ENCODE results near the gene STON1. TPM values are rescaled to one million over a fixed set of nuclear protein-coding genes. Genes with fewer than 3 reads are reported as not detected.

STON1 gene
- total and polyA plus RNA-seq, 3 donors from 2014 or later, result 3.8 to 5.7 (median 5.1) TPM

DNA sequence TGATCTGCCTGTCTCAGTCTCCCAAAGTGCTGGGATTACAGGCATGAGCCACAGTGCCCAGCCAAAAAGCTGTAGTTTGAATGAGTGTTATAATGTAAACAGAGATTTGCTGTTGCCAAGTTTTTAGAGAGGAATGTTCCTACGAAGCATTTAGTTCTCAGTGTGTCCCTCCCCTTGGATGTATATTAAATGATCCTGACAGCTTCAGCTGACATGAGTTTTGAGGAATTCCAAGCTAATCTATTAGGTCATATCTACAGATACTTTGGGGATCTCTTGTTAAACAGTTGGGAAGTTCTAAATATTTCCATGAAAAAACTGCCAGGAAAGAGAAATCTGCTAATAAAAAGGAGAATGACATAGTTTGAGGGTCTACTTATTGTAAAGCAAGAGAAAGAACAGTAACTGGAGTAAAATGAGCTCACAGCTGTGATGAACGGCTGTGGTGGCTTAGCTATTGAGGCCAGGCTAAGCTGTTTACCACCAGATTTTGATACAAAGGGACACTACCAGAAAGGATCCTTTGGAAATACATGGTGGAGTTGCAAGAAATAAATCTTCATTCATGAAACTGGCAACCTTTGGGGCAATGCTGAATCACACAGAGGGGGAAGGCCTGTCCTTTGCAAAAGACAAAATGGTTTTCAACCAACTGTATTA is 2.6 kb upstream of the STON1 start:
- no peak overlapping the region for H3K4me3 ChIP-seq
- intact Hi-C loops (cut with DNase I; ENCODE audit: low total_unique reads), result no loop called here

GRCh38 chr2:48528431-48528830 is 1.5 kb upstream of the STON1 start:
- intact Hi-C loops (cut with DNase I; ENCODE audit: low total_unique reads), result no loop called here
- Histone ChIP-seq H3K27ac (no peak overlapping the region), H3K4me3 (no peak overlapping the region), H3K27me3 (no peaks in the 10 kb centered on the region), H3K9me3 (no peaks in the 10 kb centered on the region), H3K4me1 (no peaks in the 10 kb centered on the region), H3K36me3 (ENCODE audit: low read depth, missing control alignments) (no peaks in the 10 kb centered on the region)
- 68 to 70% methylated on average over 5 of the region's 5 CpGs for WGBS, 2 donors
- TF ChIP-seq, protein P1, sequence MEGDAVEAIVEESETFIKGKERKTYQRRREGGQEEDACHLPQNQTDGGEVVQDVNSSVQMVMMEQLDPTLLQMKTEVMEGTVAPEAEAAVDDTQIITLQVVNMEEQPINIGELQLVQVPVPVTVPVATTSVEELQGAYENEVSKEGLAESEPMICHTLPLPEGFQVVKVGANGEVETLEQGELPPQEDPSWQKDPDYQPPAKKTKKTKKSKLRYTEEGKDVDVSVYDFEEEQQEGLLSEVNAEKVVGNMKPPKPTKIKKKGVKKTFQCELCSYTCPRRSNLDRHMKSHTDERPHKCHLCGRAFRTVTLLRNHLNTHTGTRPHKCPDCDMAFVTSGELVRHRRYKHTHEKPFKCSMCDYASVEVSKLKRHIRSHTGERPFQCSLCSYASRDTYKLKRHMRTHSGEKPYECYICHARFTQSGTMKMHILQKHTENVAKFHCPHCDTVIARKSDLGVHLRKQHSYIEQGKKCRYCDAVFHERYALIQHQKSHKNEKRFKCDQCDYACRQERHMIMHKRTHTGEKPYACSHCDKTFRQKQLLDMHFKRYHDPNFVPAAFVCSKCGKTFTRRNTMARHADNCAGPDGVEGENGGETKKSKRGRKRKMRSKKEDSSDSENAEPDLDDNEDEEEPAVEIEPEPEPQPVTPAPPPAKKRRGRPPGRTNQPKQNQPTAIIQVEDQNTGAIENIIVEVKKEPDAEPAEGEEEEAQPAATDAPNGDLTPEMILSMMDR (IDR thresholded peaks at IDR 0.05), result no peak
- TF ChIP-seq POLR2A (IDR thresholded peaks at IDR 0.05), result no peak
- DNase-seq, result no peak

More for the DNA sequence above, 2.6 kb upstream of the STON1 start:
- TF ChIP-seq, protein P1 (IDR thresholded peaks at IDR 0.05), result no peak
- no peak for TF ChIP-seq POLR2A (IDR thresholded peaks at IDR 0.05)
- H3K9me3 ChIP-seq, result no peaks in the 10 kb centered on the region
- no peaks in the 10 kb centered on the region for H3K27me3 ChIP-seq
- WGBS, 2 donors, result 68 to 87% methylated on average over 2 of the region's 2 CpGs
- no peaks in the 10 kb centered on the region for H3K4me1 ChIP-seq
- H3K36me3 ChIP-seq (ENCODE audit: low read depth, missing control alignments), result no peaks in the 10 kb centered on the region
- DNase-seq, result no peak
- H3K27ac ChIP-seq, result no peak overlapping the region

- peak overlapping the region in 1 of 2 donors; percentile 65 for H3K4me3 ChIP-seq
- H3K27me3 ChIP-seq, result no peaks in the 10 kb centered on the region
- WGBS, 2 donors, result 23 to 35% methylated on average over 7 of the region's 7 CpGs
- no peaks in the 10 kb centered on the region for H3K36me3 ChIP-seq (ENCODE audit: low read depth, missing control alignments)
- peak overlapping the region in 1 of 2 donors; percentile 76 for H3K27ac ChIP-seq
- no peak for DNase-seq
- H3K9me3 ChIP-seq, result no peaks in the 10 kb centered on the region
- no peak for TF ChIP-seq POLR2A (IDR thresholded peaks at IDR 0.05)
- TF ChIP-seq, protein P1 (IDR thresholded peaks at IDR 0.05), result no peak
- intact Hi-C loops (cut with DNase I; ENCODE audit: low total_unique reads), result no loop called here
- H3K4me1 ChIP-seq, result no peaks in the 10 kb centered on the region
Observed at GRCh38 chr2:48529194-48529593, 760 bp upstream of the STON1 start.

DNA sequence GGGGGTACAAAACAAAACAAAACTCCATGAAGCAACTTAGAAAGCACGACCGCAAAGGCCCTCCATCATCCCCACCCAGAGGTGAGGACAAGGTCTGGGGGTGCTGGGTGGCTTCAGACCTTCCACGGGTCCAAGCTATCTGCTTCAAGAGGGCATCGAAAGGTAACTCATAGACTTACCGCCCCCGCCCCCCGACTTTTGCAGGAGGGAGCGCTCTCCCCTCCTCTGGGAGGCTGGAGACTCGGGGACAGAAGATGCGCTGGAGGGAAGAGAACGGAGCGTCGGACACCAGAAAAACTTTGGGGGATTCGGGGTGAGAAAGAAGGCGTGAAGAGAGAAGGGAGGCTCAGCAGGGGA is 300 bp upstream of the STON1 start:
- 5 to 14% methylated on average over 7 to 15 of the region's 15 CpGs for WGBS, 2 donors
- no peaks in the 10 kb centered on the region for H3K36me3 ChIP-seq (ENCODE audit: low read depth, missing control alignments)
- intact Hi-C loops (cut with DNase I; ENCODE audit: low total_unique reads), result no loop called here
- peak overlapping the region; percentile 76 to 77 for H3K27ac ChIP-seq
- no peaks in the 10 kb centered on the region for H3K4me1 ChIP-seq
- no peaks in the 10 kb centered on the region for H3K27me3 ChIP-seq
- no peak for DNase-seq
- no peak for TF ChIP-seq POLR2A (IDR thresholded peaks at IDR 0.05)
- TF ChIP-seq, protein P1 (IDR thresholded peaks at IDR 0.05), result no peak
- H3K9me3 ChIP-seq, result no peaks in the 10 kb centered on the region
- H3K4me3 ChIP-seq, result peak overlapping the region; percentile 65 to 82

DNA sequence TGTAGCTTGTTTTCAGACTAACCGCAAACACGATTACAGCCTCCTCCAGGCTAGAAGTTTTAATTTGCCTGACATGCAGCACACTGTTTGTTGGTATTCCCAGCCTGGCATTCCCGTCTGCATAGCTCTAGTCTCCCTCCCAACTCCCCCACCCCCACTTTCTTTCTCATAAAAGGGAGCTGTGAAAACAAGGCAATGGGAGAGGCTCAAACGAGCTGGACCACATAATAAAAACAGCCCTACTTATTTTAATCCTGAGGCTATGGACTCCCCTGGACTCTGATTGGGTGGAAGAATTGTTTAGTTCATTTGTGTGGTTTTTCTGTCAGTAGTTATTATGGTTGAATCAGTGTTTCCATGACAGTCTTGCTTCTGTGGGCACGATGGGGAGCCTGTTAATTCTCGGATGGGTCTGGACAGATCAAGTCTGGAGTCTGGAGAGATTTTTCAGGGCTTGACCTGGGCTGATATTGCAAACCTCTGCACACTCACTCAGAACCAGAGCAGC is 1.2 kb downstream of the STON1 start:
- no peaks in the 10 kb centered on the region for H3K36me3 ChIP-seq (ENCODE audit: low read depth, missing control alignments)
- H3K27me3 ChIP-seq, result no peaks in the 10 kb centered on the region
- WGBS, 2 donors, result 7 to 12% methylated on average over 6 of the region's 6 CpGs
- no peak for DNase-seq
- no peaks in the 10 kb centered on the region for H3K9me3 ChIP-seq
- peak overlapping the region; percentile 65 to 82 for H3K4me3 ChIP-seq
- intact Hi-C loops (cut with DNase I; ENCODE audit: low total_unique reads), result no loop called here
- peak overlapping the region; percentile 76 to 77 for H3K27ac ChIP-seq
- no peaks in the 10 kb centered on the region for H3K4me1 ChIP-seq
- TF ChIP-seq, protein P1 (IDR thresholded peaks at IDR 0.05), result no peak
- no peak for TF ChIP-seq POLR2A (IDR thresholded peaks at IDR 0.05)

Measured in testis (tissue), 3 donors.